MCF 10A (cell line): Measurements from ENCODE around the gene MYLK. TPM values are rescaled to one million over a fixed set of nuclear protein-coding genes. Genes with fewer than 3 reads are reported as not detected.

ENCODE experiments used
- BruUV-seq: library from RNA; stranded (reverse); fragments of 400-500 nt; replicated peaks from 2 replicates; lab custom pipeline; 2021; lab: Mats Ljungman, UMichigan
- CTCF ChIA-PET: fragments of 300-600 bp; sonication (Branson Sonifier 250); formaldehyde crosslinking; extraction: SDS; loops from one replicate; lab custom pipeline; 2021; ENCODE audit warnings: antibody characterized with exemption, inconsistent platforms; lab: Yijun Ruan, JAX
- POLR2A ChIA-PET: fragments of 300-600, 350-650 bp; sonication (Branson Sonifier 250); formaldehyde crosslinking; extraction: SDS; loops from one replicate; lab custom pipeline; 2020; ENCODE audit warnings: antibody characterized with exemption, inconsistent platforms; lab: Yijun Ruan, JAX
- DNase-seq: peaks from one replicate; pipeline ENCODE4 v3.0.0-alpha.2; 2018; ENCODE audit not compliant: unreplicated experiment
- H3K27ac Mint-ChIP-seq: one replicate; pipeline ENCODE4 v1.8.0; 2022; ENCODE audit warnings: mild to moderate bottlenecking, low read depth, mixed read lengths; ENCODE audit not compliant: unreplicated experiment
- H3K27me3 Mint-ChIP-seq: one replicate; pipeline ENCODE4 v1.8.0; 2022; ENCODE audit warnings: mixed read lengths; ENCODE audit not compliant: insufficient read depth, unreplicated experiment
- H3K36me3 Mint-ChIP-seq: one replicate; pipeline ENCODE4 v1.8.0; 2022; ENCODE audit warnings: mild to moderate bottlenecking, moderate library complexity, mixed read lengths; ENCODE audit not compliant: insufficient read depth, unreplicated experiment
- H3K4me1 Mint-ChIP-seq: one replicate; pipeline ENCODE4 v1.8.0; 2022; ENCODE audit warnings: mixed read lengths; ENCODE audit not compliant: insufficient read depth, unreplicated experiment
- H3K4me3 Mint-ChIP-seq: one replicate; pipeline ENCODE4 v1.8.0; 2022; ENCODE audit warnings: mild to moderate bottlenecking, moderate library complexity, mixed read lengths; ENCODE audit not compliant: unreplicated experiment
- H3K9me3 Mint-ChIP-seq: one replicate; pipeline ENCODE4 v1.8.0; 2022; ENCODE audit warnings: mixed read lengths; ENCODE audit not compliant: unreplicated experiment
- intact Hi-C: fragments of 100-400 bp; cut with micrococcal nuclease; formaldehyde crosslinking; loops from 2 replicates; pipeline ENCODE4 v1.14.1; 2022
- total RNA-seq: library from RNA; stranded (reverse); gene quantifications from 2 replicates; pipeline ENCODE4 v1.2.3, GENCODE V29; 2022
- TF ChIP-seq, protein P1 (sequence below): fragments of 200-600 bp; IDR thresholded peaks from one replicate; pipeline ENCODE4 v1.8.0; 2022; ENCODE audit warnings: antibody characterized with exemption, mild to moderate bottlenecking; ENCODE audit not compliant: unreplicated experiment

The MYLK gene
- total RNA-seq, 1 experiment from 2014 or later, result 2.3 TPM

- Mint-ChIP-seq H3K27ac (no peak overlapping the region), H3K27me3 (no peaks in the 10 kb centered on the region), H3K4me1 (no peaks in the 10 kb centered on the region), H3K36me3 (no peaks in the 10 kb centered on the region), H3K4me3 (no peak overlapping the region), H3K9me3 (no peaks in the 10 kb centered on the region)
- intact Hi-C loops, result no loop called here
- DNase-seq, result no peak
- no TSS peak for BruUV-seq
- TF ChIP-seq, protein P1, sequence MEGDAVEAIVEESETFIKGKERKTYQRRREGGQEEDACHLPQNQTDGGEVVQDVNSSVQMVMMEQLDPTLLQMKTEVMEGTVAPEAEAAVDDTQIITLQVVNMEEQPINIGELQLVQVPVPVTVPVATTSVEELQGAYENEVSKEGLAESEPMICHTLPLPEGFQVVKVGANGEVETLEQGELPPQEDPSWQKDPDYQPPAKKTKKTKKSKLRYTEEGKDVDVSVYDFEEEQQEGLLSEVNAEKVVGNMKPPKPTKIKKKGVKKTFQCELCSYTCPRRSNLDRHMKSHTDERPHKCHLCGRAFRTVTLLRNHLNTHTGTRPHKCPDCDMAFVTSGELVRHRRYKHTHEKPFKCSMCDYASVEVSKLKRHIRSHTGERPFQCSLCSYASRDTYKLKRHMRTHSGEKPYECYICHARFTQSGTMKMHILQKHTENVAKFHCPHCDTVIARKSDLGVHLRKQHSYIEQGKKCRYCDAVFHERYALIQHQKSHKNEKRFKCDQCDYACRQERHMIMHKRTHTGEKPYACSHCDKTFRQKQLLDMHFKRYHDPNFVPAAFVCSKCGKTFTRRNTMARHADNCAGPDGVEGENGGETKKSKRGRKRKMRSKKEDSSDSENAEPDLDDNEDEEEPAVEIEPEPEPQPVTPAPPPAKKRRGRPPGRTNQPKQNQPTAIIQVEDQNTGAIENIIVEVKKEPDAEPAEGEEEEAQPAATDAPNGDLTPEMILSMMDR, result no peak
- POLR2A ChIA-PET, result interaction anchor here (0.9 kb wide), 1 partner anchor 15 kb away, joined by 4 read pairs; no protein-coding TSS in a partner anchor
- CTCF ChIA-PET, result interaction anchor here (0.6 kb wide), 2 partner anchors 589 to 1396 kb away, joined by 3 read pairs; no protein-coding TSS in a partner anchor
Measured at GRCh38 chr3:123864706-123865105, 19.4 kb downstream of the MYLK start.

DNA sequence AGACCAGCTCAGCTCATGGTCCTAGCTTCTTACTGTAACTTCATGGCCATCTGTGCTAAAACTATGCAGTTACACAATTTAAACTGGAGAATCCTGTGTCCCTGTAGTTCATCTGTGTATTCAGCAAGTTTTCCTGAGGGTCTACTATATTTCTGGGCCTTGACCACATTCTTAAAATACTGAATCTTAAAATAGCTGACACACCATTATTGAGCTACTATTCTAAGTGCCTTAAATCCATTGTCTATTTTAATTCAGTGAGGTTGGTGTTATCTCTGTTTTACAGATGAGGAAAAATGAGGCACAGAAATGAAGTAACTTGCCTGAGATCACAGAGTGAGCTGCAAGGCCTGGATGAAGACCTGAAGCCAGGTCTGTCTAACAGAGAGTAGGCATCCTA lies 22.0 kb downstream of the MYLK start:
- BruUV-seq, result no TSS peak
- no peak for DNase-seq
- ChIA-PET POLR2A (no interaction called here), CTCF (interaction anchor here (0.6 kb wide), 2 partner anchors 7 to 148 kb away, joined by 3 read pairs; no protein-coding TSS in a partner anchor)
- intact Hi-C loops, result no loop called here
- Mint-ChIP-seq H3K27ac (no peak overlapping the region), H3K4me1 (no peaks in the 10 kb centered on the region), H3K9me3 (no peaks in the 10 kb centered on the region), H3K36me3 (no peaks in the 10 kb centered on the region), H3K4me3 (no peak overlapping the region), H3K27me3 (no peaks in the 10 kb centered on the region)
- TF ChIP-seq, protein P1, result no peak

DNA sequence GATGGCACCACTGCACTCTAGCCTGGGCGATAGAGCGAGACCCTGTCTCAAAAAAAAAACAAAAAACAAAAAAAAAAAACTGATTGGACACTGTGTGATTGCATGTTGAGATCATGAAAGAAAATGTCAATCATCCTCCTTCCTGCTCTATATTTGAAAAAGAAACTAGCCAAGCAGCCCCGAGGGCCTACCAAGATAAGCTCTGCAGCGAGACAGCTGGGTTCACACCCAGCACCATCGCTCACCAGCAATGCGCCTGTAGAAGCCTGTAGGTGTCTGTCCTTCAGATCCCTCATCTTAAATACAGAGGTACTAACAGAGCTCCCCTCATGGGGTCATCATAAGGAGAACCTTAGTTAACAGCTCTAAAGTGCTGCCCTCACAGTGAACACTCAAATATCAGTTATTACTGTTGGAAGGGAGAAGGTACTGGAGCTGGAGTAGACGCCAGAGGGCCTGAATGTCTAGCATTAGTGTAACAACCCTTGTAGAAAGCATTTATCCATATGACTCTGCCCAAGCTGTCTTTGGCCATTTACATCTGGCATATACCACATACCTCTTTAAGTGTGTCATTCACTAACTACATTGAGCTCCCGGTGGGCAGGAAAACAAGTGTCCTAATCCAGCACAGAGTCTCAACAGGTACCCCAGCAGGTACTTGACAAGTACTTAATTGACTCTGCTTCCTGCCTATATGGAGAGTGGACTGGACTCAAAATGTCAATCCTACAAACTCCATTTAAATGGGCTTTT lies 22.9 kb downstream of the MYLK start:
- TF ChIP-seq, protein P1, result no peak
- intact Hi-C loops, result no loop called here
- Mint-ChIP-seq H3K27ac (no peak overlapping the region), H3K9me3 (no peaks in the 10 kb centered on the region), H3K4me3 (no peak overlapping the region), H3K4me1 (no peaks in the 10 kb centered on the region), H3K27me3 (no peaks in the 10 kb centered on the region), H3K36me3 (no peaks in the 10 kb centered on the region)
- POLR2A ChIA-PET, result interaction anchor here (0.5 kb wide), 1 partner anchor 20 kb away, joined by 3 read pairs; no protein-coding TSS in a partner anchor
- no peak for DNase-seq
- BruUV-seq, result no TSS peak
- CTCF ChIA-PET, result interaction anchor here (0.6 kb wide), 1 partner anchor 23 kb away, joined by 3 read pairs; no protein-coding TSS in a partner anchor

DNA sequence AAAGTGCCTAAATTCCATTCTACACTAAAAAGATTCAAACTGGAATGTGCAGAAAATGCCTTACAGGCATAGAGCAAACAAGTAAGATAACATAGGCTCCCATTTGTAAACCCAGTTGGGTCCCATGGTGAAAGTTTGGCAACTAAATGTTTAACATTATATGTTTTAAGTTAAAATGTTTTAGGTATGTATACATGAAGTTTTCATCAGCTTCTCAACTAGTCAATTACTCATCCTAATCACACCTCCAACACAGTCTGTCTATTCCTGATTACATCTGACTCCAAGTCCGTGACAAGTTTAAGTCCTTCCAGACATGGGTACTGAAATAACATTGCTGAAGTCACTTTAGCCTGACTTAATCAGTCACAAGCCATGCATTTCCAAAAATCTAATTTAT lies 25.0 kb downstream of the MYLK start:
- DNase-seq, result no peak
- CTCF ChIA-PET, result interaction anchor here (0.6 kb wide), 1 partner anchor 230 kb away, joined by 3 read pairs; no protein-coding TSS in a partner anchor
- TF ChIP-seq, protein P1, result no peak
- no peak overlapping the region for H3K4me3 Mint-ChIP-seq
- BruUV-seq, result no TSS peak
- POLR2A ChIA-PET, result no interaction called here
- no peaks in the 10 kb centered on the region for H3K36me3 Mint-ChIP-seq
- H3K9me3 Mint-ChIP-seq, result peaks cover 11% of the 10 kb centered on the region
- no peak overlapping the region for H3K27ac Mint-ChIP-seq
- intact Hi-C loops, result no loop called here
- no peaks in the 10 kb centered on the region for H3K27me3 Mint-ChIP-seq
- no peaks in the 10 kb centered on the region for H3K4me1 Mint-ChIP-seq
